HG02981 (cell line): ENCODE results near the gene BLOC1S1.

Experiments
- ATAC-seq: cut with Tn5 transposase; IDR thresholded peaks from one replicate; pipeline ENCODE4 v1.9.1; 2021; ENCODE audit warnings: mild to moderate bottlenecking, moderate library complexity; ENCODE audit not compliant: unreplicated experiment

Gene BLOC1S1

GRCh38 chr12:55708695-55709233 lies 7.1 kb upstream of the BLOC1S1 start:
- no peak for ATAC-seq

DNA sequence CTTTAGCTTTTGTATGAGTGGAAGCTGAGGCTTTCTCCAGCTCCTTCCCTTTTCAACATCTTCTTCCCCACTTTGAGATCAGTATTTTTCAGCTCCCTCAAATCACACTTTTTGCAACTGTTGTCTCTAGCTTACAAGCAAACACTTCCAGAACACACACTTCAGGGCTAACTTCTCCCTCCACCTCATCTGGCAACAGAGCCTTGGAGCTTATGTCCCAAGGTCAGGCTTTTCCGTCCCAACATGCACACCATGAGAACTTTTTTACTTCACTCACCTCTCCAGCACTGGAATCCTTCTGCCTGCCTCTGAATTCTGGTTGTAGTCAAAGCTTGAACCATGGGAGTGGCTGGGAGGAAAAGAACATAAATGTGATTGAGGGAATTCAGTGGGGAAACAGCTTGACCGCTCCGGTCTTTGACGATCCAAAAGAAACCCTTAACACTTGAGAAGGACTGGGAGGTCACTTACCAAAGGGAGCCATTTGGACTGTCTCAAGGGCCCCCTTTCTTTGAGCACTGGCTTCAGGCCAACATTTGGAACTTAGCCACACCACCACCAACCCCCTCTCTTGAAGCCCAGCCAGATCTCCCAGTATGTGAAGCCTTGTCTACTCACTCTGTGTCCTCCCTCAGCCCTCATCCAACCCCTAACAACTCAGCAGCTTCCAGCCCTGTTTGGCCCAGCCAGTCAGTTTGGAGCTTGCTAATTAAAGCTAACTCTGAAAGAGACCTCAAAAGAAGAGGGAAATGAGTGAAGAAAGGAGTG lies 3.9 kb upstream of the BLOC1S1 start:
- ATAC-seq = no peak

DNA sequence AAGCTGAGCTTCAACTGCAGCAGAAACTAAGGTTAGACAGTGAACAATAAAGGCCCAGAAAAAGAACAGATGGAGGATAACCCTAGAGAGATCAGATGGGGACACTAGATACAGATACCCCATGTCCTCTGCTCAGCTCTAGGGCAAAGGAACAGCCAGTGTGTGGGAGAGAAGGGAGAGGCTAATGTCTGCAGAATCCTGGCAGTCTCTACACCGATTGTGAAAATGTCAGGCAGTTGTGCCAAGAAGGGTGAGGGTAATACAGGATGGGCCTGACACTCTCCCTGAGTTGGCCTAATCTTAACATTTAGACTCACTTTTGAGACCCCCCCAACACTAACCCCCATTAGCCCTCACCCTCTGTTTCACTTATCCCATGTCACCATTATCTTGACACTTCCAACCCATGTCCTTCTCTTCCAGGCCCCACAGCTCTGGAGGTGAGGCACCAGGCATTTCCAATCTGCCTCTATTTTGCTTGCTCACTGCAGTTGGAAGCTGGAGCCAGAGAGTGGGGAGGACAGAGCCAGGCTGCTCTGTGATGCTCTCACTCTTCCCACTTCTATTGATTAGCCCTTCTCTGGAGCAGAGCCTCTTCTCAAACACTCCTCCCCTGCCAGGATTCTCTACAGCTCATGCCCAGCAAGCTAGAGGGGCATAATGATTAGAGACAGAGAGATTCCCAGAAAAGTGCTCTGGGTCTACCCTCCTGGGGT lies 3.0 kb upstream of the BLOC1S1 start:
- ATAC-seq = no peak

- ATAC-seq = no peak
These were observed 2.1 kb upstream of the BLOC1S1 start for GRCh38 chr12:55713721-55714120.

- no peak for ATAC-seq
These were observed 579 bp upstream of the BLOC1S1 start for GRCh38 chr12:55715169-55715764.

DNA sequence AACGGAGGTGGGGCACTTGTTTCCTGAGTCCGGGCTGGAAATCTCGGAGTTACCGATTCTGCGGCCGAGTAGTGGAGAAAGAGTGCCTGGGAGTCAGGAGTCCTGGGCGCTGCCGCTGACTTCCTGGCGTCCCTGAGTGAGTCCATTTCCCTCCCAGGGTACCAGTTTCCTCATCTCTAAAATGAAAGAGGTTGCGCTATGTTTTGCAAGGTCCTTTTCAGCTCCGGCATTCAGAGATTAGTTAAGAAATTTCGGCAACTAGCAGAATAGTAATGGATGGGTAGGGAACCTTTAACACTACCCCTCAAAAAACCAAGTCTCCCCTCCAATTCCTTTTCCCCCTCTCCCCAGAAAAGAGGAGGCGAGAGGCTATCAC lies 724 bp downstream of the BLOC1S1 start:
- ATAC-seq = no peak

DNA sequence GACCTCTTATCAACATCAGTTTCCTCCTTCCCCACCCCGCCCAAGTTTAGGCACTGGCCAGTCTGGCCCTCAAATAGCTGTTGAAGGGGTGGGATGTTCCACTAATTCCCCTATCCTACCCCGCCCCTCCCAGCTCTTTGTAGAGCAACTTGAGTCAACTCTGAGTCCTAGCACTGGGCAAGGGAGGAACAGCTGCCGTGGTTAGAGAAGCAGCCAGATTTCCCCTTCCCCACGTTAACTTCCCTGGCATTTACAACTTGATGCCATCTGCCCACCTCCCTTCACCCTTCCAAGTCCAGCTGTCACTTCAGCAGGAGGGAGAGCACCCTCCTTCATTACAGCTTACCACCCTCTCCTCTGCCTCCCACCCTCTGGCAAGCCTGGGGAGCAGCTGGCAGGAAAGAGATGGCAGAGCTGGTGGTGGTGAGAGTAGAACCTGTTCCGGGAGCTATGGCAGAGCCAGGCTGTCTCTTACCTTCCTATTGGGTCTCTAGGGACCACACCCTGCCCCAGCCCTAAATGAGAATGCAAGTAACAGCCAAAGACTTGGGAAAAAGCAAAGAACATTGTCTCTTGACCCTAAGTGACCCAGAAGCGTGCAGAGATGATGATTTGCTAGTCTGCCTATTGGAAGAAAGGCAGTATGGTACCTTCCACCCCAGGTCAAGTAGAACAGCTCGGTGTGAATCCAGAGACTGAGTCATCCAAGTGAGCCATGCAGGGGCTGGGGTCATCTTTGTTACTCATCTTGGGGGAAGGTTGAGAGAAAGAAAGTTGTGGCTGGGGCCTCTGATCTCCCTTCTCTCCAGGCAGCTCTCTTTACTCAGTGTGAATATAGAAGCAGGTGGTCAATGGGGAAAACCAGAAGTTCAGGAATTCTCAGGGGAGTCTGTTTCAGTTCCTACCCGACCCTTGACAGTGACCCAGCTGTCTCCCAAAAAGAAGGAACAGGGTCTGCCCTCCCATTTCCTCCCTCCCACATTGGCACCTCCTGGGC lies 1.5 kb downstream of the BLOC1S1 start:
- ATAC-seq = no peak

GRCh38 chr12:55718015-55718414 lies 2.2 kb downstream of the BLOC1S1 start:
- ATAC-seq = no peak

DNA sequence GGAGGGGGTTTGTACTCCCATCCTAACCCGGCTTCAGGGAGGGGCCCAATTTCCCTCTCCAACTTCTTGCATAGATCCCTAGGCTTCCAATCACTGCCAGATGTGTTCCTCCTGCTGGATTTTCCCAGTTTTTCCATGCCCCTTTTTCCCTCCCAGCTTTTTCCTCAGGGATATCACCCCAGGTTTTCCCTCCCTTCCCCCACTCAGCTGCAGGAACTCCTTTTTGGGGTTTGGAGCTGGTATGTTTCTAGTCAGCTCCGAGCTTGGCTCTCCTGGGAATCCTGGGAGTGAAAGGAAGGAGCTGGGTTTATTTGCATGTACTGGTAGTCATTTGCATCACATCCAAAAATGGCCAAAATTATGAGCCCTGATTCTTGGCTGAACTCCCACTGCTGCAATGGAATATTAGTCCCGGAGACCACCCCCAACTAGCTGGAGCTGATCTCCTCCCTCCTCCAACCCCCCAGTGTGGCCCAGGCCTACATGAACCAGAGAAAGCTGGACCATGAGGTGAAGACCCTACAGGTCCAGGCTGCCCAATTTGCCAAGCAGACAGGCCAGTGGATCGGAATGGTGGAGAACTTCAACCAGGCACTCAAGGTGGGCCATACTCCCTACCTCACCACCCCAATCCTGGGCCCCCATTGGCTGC lies 2.9 kb downstream of the BLOC1S1 start:
- ATAC-seq = no peak

- ATAC-seq = no peak
These were observed 3.5 kb downstream of the BLOC1S1 start for GRCh38 chr12:55719371-55719770.

GRCh38 chr12:55720071-55720564 lies 4.3 kb downstream of the BLOC1S1 start, which contains the start of gene RDH5:
TSS of gene RDH5 (plus strand) at chr12:55720393. CDS start at chr12:55721185, 792 bp downstream.
- no peak for ATAC-seq

- ATAC-seq = no peak
These were observed 5.1 kb downstream of the BLOC1S1 start for GRCh38 chr12:55720894-55721444.

DNA sequence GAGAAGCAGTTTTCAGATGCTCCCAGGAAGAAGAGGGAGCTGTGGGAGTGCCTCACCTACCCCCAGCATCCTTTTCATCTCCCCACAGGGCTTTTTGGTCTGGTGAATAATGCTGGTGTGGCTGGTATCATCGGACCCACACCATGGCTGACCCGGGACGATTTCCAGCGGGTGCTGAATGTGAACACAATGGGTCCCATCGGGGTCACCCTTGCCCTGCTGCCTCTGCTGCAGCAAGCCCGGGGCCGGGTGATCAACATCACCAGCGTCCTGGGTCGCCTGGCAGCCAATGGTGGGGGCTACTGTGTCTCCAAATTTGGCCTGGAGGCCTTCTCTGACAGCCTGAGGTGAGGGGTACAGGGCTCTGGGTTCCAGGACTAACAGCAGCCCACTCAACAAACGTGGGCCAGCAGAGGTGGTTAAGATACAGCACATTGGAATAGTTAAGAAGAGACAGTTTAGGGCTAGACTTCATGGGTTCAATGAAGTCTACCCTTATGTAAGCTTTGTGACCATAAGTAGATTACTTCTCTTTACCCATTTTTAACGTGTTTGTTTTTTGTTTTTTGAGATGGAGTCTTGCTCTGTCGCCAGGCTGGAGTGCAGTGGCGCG lies 5.9 kb downstream of the BLOC1S1 start:
- no peak for ATAC-seq

GRCh38 chr12:55722948-55723347 lies 7.1 kb downstream of the BLOC1S1 start:
- no peak for ATAC-seq

- no peak for ATAC-seq
These were observed 7.8 kb downstream of the BLOC1S1 start for GRCh38 chr12:55723516-55724225.

- no peak for ATAC-seq
These were observed 8.5 kb downstream of the BLOC1S1 start for GRCh38 chr12:55724226-55724939.

DNA sequence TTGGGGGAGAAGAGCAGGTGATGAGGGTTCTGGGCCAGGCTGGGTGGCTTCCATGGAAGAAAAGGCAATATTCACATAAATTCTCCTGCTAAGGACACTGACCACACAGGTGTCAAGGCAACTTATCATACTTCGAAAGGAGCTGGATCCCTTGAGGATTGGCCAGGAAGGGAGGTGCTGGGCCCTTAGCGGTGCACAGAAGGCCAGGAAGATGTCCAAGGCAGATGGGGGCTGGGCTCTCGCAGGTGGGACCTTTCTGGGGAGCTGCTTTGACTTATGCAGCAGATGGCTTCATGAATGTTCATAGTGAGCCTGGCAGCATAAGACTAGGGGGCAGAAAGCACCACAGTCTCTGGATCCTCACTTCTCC lies 9.1 kb downstream of the BLOC1S1 start:
- ATAC-seq = no peak

GRCh38 chr12:55725556-55725955 lies 9.7 kb downstream of the BLOC1S1 start:
- no peak for ATAC-seq
